ENCODE measurements around the gene TATDN3. TPM values are rescaled to one million over a fixed set of nuclear protein-coding genes. Genes with fewer than 3 reads are reported as not detected.
"Not testable (repeated sequence)": the region's sequence is repeated elsewhere in the genome, so short reads cannot be mapped to it uniquely, and the experiment has no call there.

The TATDN3 gene
- polyA plus RNA-seq, 1 donor from 2014 or later: 72.0 TPM

DNA sequence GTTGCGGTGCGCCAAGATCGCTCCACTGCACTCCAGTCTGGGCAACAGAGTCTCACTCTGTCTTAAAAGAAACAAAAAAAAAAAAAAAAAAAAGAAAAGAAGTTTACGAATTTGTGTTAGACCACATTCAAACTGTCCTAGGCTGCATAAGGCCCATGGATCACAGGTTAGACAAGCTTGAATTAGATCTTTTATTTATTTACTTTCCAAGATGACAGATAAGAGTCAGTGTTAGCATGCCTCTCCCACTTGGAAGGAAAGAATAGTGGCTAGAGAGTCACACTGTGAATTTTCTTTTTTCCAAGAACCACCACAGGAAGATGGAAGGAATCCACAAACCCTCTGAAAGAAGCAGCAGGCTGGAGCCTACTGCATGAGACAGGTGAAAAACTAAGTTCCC lies 29.5 kb upstream of the TATDN3 start:
- Histone ChIP-seq H3K9ac (ENCODE audit: low read length) (no peak overlapping the region), H3K36me3 (ENCODE audit: insufficient read depth, low read length) (no peaks in the 10 kb centered on the region), H3K9me2 (ENCODE audit: insufficient read depth, low read length) (no peaks in the 10 kb centered on the region), H4K20me1 (ENCODE audit: insufficient read depth) (no peaks in the 10 kb centered on the region), H3K27ac (ENCODE audit: low read length) (no peak overlapping the region), H3K4me3 (ENCODE audit: low read length) (no peak overlapping the region), H3K9me3 (ENCODE audit: low read length) (no peaks in the 10 kb centered on the region), H3F3A (ENCODE audit: insufficient read depth, low read length, poor library complexity, severe bottlenecking) (no peaks in the 10 kb centered on the region), H2AFZ (ENCODE audit: low read depth, low read length) (no peak overlapping the region), H3K4me2 (ENCODE audit: low read length) (no peak overlapping the region), H3K79me2 (replicated peaks; ENCODE audit: insufficient read depth, low read length) (peaks cover 5% of the 10 kb centered on the region), H3K27me3 (ENCODE audit: insufficient read depth, low read depth, low read length) (no peaks in the 10 kb centered on the region)
- TF ChIP-seq REST (IDR thresholded peaks at IDR 0.05; ENCODE audit: borderline replicate concordance) (no peak), MXI1 (conservative IDR thresholded peaks at IDR 0.05; ENCODE audit: poor library complexity, severe bottlenecking) (no peak), TAF1 (IDR thresholded peaks at IDR 0.05; ENCODE audit: low read depth) (no peak), EZH2 (IDR thresholded peaks at IDR 0.05; ENCODE audit: borderline replicate concordance, insufficient read depth, low read length, poor library complexity, severe bottlenecking) (no peak), POLR2AphosphoS5 (IDR thresholded peaks at IDR 0.05) (no peak), EP300 (conservative IDR thresholded peaks at IDR 0.05; ENCODE audit: poor library complexity, severe bottlenecking) (no peak), RAD21 (conservative IDR thresholded peaks at IDR 0.05) (no peak), SMC3 (conservative IDR thresholded peaks at IDR 0.05; ENCODE audit: poor library complexity) (no peak)
- TF ChIP-seq, protein P1, sequence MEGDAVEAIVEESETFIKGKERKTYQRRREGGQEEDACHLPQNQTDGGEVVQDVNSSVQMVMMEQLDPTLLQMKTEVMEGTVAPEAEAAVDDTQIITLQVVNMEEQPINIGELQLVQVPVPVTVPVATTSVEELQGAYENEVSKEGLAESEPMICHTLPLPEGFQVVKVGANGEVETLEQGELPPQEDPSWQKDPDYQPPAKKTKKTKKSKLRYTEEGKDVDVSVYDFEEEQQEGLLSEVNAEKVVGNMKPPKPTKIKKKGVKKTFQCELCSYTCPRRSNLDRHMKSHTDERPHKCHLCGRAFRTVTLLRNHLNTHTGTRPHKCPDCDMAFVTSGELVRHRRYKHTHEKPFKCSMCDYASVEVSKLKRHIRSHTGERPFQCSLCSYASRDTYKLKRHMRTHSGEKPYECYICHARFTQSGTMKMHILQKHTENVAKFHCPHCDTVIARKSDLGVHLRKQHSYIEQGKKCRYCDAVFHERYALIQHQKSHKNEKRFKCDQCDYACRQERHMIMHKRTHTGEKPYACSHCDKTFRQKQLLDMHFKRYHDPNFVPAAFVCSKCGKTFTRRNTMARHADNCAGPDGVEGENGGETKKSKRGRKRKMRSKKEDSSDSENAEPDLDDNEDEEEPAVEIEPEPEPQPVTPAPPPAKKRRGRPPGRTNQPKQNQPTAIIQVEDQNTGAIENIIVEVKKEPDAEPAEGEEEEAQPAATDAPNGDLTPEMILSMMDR (IDR thresholded peaks at IDR 0.05; ENCODE audit: poor library complexity, severe bottlenecking): no peak

DNA sequence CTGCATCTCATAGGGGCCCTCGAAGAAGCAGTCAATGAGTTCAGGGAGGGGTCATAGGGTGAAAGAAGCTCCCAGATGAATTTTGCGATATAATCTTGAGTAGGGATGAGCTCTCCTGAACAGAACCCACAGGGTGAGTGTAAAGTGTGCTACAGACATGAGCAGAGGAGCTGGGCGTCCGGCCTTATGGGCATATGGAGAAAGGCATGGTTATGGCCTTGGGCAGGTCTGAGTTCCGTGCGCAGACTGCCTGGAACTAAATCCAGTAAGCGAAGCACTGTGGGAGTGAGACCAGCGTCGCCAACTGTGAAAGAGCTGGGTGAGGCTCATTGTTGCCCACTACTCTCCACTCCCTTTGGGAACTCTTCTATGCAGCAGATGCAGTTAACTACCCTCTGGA lies 28.9 kb upstream of the TATDN3 start:
- Histone ChIP-seq H3K36me3 (ENCODE audit: insufficient read depth, low read length) (no peaks in the 10 kb centered on the region), H3K4me3 (ENCODE audit: low read length) (no peak overlapping the region), H3K9ac (ENCODE audit: low read length) (no peak overlapping the region), H2AFZ (ENCODE audit: low read depth, low read length) (no peak overlapping the region), H3K79me2 (replicated peaks; ENCODE audit: insufficient read depth, low read length) (peaks cover 8% of the 10 kb centered on the region), H3K9me2 (ENCODE audit: insufficient read depth, low read length) (no peaks in the 10 kb centered on the region), H3K27ac (ENCODE audit: low read length) (no peak overlapping the region), H4K20me1 (ENCODE audit: insufficient read depth) (no peaks in the 10 kb centered on the region), H3K4me2 (ENCODE audit: low read length) (no peak overlapping the region), H3K9me3 (ENCODE audit: low read length) (no peaks in the 10 kb centered on the region), H3F3A (ENCODE audit: insufficient read depth, low read length, poor library complexity, severe bottlenecking) (no peaks in the 10 kb centered on the region), H3K27me3 (ENCODE audit: insufficient read depth, low read depth, low read length) (no peaks in the 10 kb centered on the region)
- TF ChIP-seq EP300 (conservative IDR thresholded peaks at IDR 0.05; ENCODE audit: poor library complexity, severe bottlenecking): no peak
- TF ChIP-seq REST (IDR thresholded peaks at IDR 0.05; ENCODE audit: borderline replicate concordance): no peak
- TF ChIP-seq, protein P1 (IDR thresholded peaks at IDR 0.05; ENCODE audit: poor library complexity, severe bottlenecking): no peak
- no peak for TF ChIP-seq POLR2AphosphoS5 (IDR thresholded peaks at IDR 0.05)
- no peak for TF ChIP-seq TAF1 (IDR thresholded peaks at IDR 0.05; ENCODE audit: low read depth)
- TF ChIP-seq EZH2 (IDR thresholded peaks at IDR 0.05; ENCODE audit: borderline replicate concordance, insufficient read depth, low read length, poor library complexity, severe bottlenecking): no peak
- no peak for TF ChIP-seq MXI1 (conservative IDR thresholded peaks at IDR 0.05; ENCODE audit: poor library complexity, severe bottlenecking)
- no peak for TF ChIP-seq SMC3 (conservative IDR thresholded peaks at IDR 0.05; ENCODE audit: poor library complexity)
- no peak for TF ChIP-seq RAD21 (conservative IDR thresholded peaks at IDR 0.05)

GRCh38 chr1:212764718-212765281 lies 26.9 kb upstream of the TATDN3 start:
- H2AFZ ChIP-seq (ENCODE audit: low read depth, low read length); H3K27me3 ChIP-seq (ENCODE audit: insufficient read depth, low read depth, low read length): not testable (repeated sequence)
- H3K79me2 ChIP-seq (replicated peaks; ENCODE audit: insufficient read depth, low read length): peaks cover 12% of the 10 kb centered on the region

More at GRCh38 chr1:212764718-212765281, 26.9 kb upstream of the TATDN3 start:
- H3F3A ChIP-seq (ENCODE audit: insufficient read depth, low read length, poor library complexity, severe bottlenecking); H3K4me3 ChIP-seq (ENCODE audit: low read length); H3K9ac ChIP-seq (ENCODE audit: low read length); H3K4me2 ChIP-seq (ENCODE audit: low read length); H3K27ac ChIP-seq (ENCODE audit: low read length); H3K36me3 ChIP-seq (ENCODE audit: insufficient read depth, low read length); H4K20me1 ChIP-seq (ENCODE audit: insufficient read depth); H3K9me3 ChIP-seq (ENCODE audit: low read length); H3K9me2 ChIP-seq (ENCODE audit: insufficient read depth, low read length): not testable (repeated sequence)

Data from neural cell (in vitro differentiated cells).